GM19468 (cell line): Measurements from ENCODE around the gene LSM6.

Experiments used
- ATAC-seq: cut with Tn5 transposase; IDR thresholded peaks from one replicate; pipeline ENCODE4 v1.9.1; 2021; ENCODE audit warnings: mild to moderate bottlenecking, moderate library complexity, moderate number of reproducible peaks; ENCODE audit not compliant: unreplicated experiment; ENCODE audit errors: extremely low read depth

The LSM6 gene

GRCh38 chr4:146183209-146183608, 7.7 kb downstream of the LSM6 start:
- ATAC-seq, result no peak

- ATAC-seq, result no peak
Observed at GRCh38 chr4:146186041-146186440, 10.5 kb downstream of the LSM6 start.

- no peak for ATAC-seq
Observed at GRCh38 chr4:146186596-146186995, 11.1 kb downstream of the LSM6 start.

- ATAC-seq, result no peak
Observed at GRCh38 chr4:146190456-146190855, 14.9 kb downstream of the LSM6 start.

- ATAC-seq, result no peak
Observed at GRCh38 chr4:146191766-146192458, 16.4 kb downstream of the LSM6 start.

- ATAC-seq, result no peak
Observed at GRCh38 chr4:146193628-146194027, 18.1 kb downstream of the LSM6 start.

GRCh38 chr4:146194212-146194611, 18.7 kb downstream of the LSM6 start:
- ATAC-seq, result no peak

- ATAC-seq, result no peak
Observed at GRCh38 chr4:146202665-146203064, 27.1 kb downstream of the LSM6 start.

GRCh38 chr4:146207410-146207809, 31.9 kb downstream of the LSM6 start:
- no peak for ATAC-seq

- ATAC-seq, result no peak
Observed at GRCh38 chr4:146210890-146211289, 35.4 kb downstream of the LSM6 start.

- ATAC-seq, result no peak
Observed at GRCh38 chr4:146211440-146211839, 35.9 kb downstream of the LSM6 start.

GRCh38 chr4:146212781-146213180, 37.3 kb downstream of the LSM6 start:
- ATAC-seq, result no peak

GRCh38 chr4:146214238-146214637, 38.7 kb downstream of the LSM6 start, which contains the start of gene REELD1:
REELD1 (plus strand) TSS chr4:146214538; CDS start chr4:146216953, 2,415 bp downstream.
- no peak for ATAC-seq

GRCh38 chr4:146222313-146222712, 46.8 kb downstream of the LSM6 start:
- ATAC-seq, result no peak

GRCh38 chr4:146224326-146224966, 48.9 kb downstream of the LSM6 start:
- ATAC-seq, result no peak

- ATAC-seq, result no peak
Observed at GRCh38 chr4:146229406-146229805, 53.9 kb downstream of the LSM6 start.

GRCh38 chr4:146232131-146232722, 56.7 kb downstream of the LSM6 start:
- ATAC-seq, result no peak

- ATAC-seq, result no peak
Observed at GRCh38 chr4:146235654-146236177, 60.2 kb downstream of the LSM6 start.

GRCh38 chr4:146236216-146236615, 60.7 kb downstream of the LSM6 start:
- ATAC-seq, result no peak

GRCh38 chr4:146237092-146237491, 61.6 kb downstream of the LSM6 start:
- ATAC-seq, result no peak

GRCh38 chr4:146238107-146238506, 62.6 kb downstream of the LSM6 start:
- no peak for ATAC-seq
